OCI-M2 (cell line): ENCODE results near the gene POU3F2.

Experiments used
- DNase-seq: peaks from one replicate; lab custom pipeline; 2025; ENCODE audit not compliant: unreplicated experiment; lab: John Stamatoyannopoulos, UW

POU3F2 gene

GRCh38 chr6:98834060-98835031, at the start of gene POU3F2:
Gene POU3F2 (plus strand): TSS chr6:98834574. CDS start chr6:98834874, 300 bp downstream.
- peak; percentile 45 for DNase-seq

DNA sequence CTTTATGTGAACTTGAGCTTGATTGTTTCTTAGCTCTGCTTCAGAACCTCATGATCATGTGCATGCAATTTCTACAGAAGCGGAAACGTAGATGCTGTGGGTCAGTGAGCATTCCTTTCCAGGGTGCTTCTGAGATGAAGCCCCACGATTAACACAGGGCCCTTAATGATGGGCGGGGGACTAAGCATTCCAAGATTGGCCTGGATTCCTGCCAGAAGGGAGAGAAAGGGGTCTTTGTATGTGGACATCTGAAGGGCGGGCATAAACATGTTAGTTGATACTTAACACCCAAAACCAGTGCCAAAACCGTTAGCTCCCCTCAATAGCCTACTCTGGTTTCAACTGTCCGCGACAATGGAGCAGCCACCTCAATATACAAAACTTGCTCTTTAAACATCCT, 46.9 kb upstream of the POU3F2 start:
- no peak for DNase-seq

DNA sequence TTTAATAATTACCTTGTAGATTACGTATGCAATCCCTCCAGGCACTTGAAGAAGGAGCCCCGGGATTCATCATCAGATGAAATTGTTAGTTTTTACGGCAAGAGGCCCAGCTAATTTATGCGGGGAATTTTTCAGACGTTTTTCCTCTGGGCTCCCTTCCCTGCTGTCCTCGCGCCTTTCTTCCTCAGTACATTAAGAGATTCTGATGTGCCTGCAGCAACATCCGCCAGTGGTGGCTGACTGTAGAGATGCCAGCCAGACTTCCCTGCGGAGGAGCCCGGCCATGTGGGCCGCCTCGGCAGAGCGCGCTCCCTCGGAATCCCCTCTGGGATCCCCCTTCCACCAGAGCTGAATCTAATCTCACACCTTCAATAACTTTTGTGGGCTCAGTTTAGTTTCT, 46.4 kb upstream of the POU3F2 start:
- no peak for DNase-seq

DNA sequence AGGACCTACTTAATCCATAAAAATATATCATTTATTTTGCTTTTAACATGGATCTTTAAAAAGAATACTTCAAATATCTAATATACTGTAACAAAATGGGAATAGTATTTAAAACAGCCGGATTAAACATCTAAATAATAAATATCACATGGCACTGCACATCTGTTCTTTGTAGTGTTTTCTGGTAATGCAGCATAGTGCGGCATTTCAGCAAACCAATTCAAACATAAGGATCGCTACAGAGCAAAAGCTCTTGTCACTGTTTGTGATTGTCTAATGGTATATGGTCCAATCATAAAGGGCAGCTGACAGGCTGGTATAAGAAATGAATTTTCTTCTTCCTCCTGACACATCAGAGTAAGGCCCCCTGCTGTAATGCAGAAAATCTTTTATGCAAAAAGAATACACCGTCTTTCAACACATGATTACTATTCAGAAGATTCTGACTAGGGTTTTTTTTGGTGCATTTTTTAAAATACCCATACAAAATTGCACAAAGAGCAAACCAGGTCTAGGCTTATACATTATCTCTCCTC, 40.0 kb upstream of the POU3F2 start:
- DNase-seq, result no peak

GRCh38 chr6:98797217-98797994, 37.0 kb upstream of the POU3F2 start:
- no peak for DNase-seq

DNA sequence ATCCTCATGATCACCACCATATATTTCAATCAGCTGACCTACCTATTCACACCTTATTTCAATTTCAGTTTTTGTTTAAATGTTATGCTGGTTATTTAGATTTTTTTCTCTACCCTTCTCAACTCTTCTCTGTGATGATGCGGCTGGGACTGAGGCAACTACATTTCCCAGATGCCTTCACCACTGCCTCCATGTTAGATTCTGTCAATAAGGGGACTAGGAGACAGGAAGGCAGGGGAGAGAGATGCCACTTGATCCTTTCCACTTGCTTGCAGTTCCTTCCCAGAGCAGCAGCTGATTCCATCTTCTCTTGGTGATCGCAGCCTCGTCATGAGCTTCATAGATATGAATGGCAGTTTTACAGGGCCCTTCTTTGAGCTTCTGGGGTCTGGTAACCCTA, 33.5 kb upstream of the POU3F2 start:
- DNase-seq, result no peak

GRCh38 chr6:98808541-98809210, 25.7 kb upstream of the POU3F2 start:
- no peak for DNase-seq

DNA sequence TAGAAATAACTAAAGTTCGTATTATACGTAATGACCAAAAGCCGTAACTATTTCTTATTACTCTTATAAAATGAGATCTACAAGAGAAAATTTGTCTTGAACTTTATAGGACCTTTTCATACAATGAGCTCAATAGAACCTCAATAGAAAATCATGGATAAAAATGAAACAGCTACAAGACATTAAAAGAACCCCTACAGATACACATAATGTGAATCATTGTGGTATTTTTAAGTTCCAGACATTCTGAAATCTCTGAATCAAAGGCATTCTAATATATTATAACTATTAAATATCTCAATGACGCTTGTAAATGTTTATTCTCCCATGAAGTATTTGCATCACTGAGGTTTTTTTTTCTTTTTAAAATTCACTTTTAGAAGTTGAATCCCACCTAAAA, 22.2 kb upstream of the POU3F2 start:
- DNase-seq, result no peak

GRCh38 chr6:98816799-98817198, 17.6 kb upstream of the POU3F2 start:
- DNase-seq, result no peak

DNA sequence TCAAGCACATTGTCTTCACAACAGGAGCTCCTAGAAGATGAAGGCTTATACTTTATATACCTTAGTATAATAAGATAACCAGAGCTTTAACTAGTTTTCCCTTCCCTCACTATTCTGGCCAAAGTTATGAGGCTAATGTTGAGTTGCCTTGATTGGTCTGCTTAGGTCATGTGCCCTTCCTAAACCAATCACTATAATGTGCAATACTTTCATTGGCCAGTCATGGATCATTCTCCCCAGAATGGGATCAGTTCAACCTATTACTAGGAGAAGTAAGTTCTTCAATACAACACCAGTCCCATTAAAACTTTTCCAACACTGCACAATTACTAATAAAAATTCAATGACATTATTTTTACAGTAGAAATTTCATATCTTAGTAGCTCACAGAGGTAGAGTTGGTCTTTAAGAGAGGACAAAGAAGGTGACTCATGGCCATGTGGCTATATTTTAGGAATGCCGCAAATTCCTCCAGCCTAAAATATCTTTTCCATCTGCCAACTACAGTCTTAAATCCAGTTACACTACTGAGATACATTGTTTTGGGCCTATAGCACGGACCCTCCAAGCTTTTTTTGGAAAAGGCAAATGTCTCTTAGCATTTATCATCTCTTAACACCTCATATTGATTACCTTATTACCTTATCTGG, 12.5 kb upstream of the POU3F2 start:
- DNase-seq, result no peak

GRCh38 chr6:98823428-98824161, 10.8 kb upstream of the POU3F2 start:
- no peak for DNase-seq

DNA sequence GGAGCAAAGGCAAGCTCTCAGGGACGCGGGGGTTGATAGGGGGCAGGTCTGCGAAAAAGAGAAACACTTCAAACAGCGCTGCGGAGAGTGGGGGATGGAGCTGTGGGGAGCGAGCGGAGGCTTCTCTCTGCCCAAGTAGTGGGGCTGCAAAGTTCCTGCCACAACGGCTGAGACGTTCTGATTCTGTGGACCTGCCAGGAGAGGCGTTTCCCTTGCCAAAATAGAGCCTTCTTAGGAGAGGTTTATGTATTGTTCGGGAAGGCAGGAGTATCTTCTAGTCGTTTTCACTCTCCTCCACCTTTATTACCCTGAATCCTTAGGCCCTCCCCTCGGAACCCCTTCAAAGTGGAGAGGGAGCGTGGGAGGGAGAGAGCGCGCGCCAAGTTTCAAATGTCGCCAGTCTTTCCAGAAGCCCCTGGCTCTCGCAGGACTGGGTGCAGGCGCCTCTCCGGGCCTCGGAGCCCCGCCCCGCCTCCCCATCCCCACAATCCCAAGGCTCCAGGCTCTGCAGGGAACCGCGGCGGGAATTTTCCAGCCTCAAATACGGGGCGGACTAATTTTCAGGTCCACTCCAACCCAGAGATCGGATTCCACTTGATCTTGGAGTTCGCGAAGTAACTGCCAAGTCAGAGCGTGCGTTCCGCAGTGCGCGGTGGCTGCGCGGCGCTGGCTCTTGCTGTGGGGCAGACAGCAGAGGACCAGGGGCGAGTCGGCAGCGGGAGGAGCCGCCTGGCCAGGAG, 10.0 kb upstream of the POU3F2 start:
- DNase-seq, result no peak

DNA sequence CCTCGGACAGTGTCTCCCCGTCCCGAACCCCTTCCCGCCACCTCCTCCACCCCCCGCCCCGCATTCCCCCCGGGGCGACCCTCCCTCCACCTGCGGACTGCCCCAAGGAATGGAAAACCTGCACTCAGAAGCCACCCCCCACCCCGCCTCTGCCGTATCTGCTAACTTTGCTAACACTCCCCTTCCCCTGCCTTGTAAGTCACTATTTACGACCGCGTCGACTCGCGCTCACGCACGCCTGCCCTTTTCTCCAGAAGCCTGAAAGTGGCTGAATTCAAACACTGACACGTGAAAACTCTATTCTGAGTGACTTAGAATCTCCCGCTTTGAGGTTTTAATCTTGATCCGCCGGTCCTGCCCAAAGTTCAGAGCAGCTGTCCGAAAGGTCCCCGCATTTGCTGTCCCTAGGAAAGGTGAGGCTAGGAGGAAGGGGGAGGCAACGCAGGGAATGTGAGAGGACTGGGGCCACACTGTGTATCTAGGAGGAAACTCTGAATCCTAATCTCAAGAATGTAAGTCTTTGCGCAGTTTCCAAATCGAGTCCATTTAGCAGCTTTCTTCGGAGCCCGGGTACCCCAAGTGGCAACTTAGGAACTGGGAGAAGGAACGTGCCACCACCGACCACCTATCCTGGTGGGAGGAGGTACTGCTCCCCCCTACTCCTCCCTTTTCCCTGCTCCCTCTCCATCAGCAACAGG, 9.3 kb upstream of the POU3F2 start:
- DNase-seq, result no peak

DNA sequence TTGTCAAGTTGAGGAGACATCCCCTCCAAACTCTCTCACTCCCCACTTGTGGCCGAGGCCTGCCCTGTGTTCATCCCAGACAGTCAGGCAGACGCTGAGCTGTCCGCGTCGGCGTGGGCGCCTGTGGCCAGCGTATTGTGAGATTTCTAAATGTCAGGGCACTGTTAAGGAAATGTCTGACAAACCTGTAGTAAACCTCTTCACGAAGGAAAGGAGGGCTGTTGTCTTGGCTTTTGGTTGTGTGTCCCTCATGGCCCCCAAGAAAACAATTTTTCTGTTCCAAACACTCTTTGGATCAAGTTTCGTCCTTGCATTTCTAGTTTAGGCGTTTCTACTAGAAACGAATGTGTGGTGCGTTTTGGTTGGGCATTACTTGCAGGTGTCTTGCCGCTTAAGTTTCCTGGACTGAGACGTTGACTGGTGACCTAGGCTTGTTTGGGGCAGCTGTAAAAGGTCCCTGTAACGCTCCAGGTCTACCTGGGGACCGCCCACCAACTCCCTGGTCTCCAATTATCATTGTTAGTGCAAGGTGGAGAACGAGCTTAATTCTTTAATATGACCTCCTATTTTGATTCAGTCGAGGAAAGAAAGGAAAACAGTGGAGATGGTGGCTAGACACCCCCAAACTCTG, 8.7 kb upstream of the POU3F2 start:
- DNase-seq, result no peak

- no peak for DNase-seq
Measured at GRCh38 chr6:98827295-98828159, 6.8 kb upstream of the POU3F2 start.

- DNase-seq, result no peak
Measured at GRCh38 chr6:98828211-98828788, 6.1 kb upstream of the POU3F2 start.

DNA sequence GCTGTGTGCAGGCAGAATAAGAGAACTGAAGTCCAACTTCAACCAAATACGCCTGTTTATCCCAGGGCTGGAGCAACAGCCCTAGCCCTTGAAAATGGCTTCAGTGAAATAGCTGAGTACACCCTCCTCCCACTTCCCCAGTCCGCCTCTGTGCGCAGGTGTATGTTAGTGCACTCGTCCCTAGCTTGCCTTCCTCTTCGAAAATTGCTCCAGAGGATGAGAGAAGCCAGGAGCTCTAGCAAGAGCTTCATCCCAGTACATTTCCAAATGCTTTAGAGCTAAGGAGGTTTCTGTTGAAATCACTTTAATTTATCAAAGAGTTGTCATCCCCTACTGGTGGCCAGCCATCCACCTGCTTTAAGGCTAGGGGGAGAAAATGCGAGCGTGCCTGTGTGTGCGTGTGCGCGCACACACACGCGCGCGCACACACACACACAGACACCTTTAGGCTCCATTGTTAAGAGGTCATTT, 5.4 kb upstream of the POU3F2 start:
- DNase-seq, result no peak
